Lower leg skin (tissue), 4 donors: ENCODE measurements around the gene NDC80. TPM values are rescaled to one million over a fixed set of nuclear protein-coding genes. Genes with fewer than 3 reads are reported as not detected.

ENCODE experiments used
- DNase-seq, 2 donors: peaks; one replicate each; pipeline ENCODE4 v3.0.0-alpha.2; 2019; ENCODE audit warnings: low spot score in 2 of 2
- H3K4me3 ChIP-seq: fragments of 200-600 bp; sonication (generic); 2 replicates; pipeline ENCODE4 v1.5.1; 2017; ENCODE audit warnings: mild to moderate bottlenecking, low read depth; ENCODE audit not compliant: poor library complexity, severe bottlenecking
- POLR2A ChIP-seq, 2 donors: fragments of 450-650 bp; IDR thresholded peaks; one replicate each; pipeline ENCODE4 v1.6.1; 2016 to 2017; ENCODE audit warnings: antibody characterized with exemption in 2 of 2, mild to moderate bottlenecking in 1 of 2, moderate library complexity in 1 of 2
- WGBS, 2 donors: methylation state at CpG; one replicate each; pipeline ENCODE4 v1.1.5; 2018; 5-methylcytosine and 5-hydroxymethylcytosine counted together
- intact Hi-C: fragments of 100-400 bp; cut with DNase I; formaldehyde crosslinking; loops from one replicate; pipeline ENCODE4 v1.15.0; 2023; ENCODE audit warnings: low total_unique reads
- total RNA-seq, 4 donors: library from RNA; depleted of rRNA; stranded (reverse); fragments of >200 nt; gene quantifications; one replicate each; pipeline ENCODE4 v1.1.0, GENCODE V29; 2016
- TF ChIP-seq, protein P1 (sequence below), 3 donors: fragments of 450-650 bp; IDR thresholded peaks; one replicate each; pipeline ENCODE4 v1.5.1; 2016; ENCODE audit warnings: antibody characterized with exemption in 3 of 3, mild to moderate bottlenecking in 3 of 3, moderate library complexity in 2 of 3

Gene NDC80
- total RNA-seq, 4 donors from 2014 or later: 0.29 to 2.4 (median 1.4) TPM

DNA sequence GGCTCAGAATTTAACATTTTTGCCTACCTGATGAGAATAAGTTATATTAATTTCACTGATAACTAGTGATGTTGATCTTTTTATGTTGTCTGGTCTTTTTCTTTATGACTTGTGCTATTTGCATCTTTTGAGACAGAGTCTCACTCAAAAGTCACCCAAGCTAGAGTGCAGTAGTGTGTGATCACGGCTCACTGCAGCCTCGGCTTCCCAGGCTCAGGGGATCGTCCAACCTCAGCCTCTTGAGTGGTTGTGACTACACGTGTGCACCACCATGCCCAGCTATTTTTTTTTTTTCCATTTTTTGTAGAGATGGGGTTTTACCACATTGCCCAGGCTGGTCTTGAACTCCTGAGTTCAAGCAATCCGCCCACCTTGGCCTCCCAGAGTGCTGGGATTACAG lies 91.6 kb downstream of the NDC80 start:
- intact Hi-C loops: no loop called here
- TF ChIP-seq, protein P1, sequence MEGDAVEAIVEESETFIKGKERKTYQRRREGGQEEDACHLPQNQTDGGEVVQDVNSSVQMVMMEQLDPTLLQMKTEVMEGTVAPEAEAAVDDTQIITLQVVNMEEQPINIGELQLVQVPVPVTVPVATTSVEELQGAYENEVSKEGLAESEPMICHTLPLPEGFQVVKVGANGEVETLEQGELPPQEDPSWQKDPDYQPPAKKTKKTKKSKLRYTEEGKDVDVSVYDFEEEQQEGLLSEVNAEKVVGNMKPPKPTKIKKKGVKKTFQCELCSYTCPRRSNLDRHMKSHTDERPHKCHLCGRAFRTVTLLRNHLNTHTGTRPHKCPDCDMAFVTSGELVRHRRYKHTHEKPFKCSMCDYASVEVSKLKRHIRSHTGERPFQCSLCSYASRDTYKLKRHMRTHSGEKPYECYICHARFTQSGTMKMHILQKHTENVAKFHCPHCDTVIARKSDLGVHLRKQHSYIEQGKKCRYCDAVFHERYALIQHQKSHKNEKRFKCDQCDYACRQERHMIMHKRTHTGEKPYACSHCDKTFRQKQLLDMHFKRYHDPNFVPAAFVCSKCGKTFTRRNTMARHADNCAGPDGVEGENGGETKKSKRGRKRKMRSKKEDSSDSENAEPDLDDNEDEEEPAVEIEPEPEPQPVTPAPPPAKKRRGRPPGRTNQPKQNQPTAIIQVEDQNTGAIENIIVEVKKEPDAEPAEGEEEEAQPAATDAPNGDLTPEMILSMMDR (IDR thresholded peaks at IDR 0.05): no peak
- no peak for TF ChIP-seq POLR2A (IDR thresholded peaks at IDR 0.05)
- H3K4me3 ChIP-seq: no peak overlapping the region
- no peak for DNase-seq
- WGBS, 2 donors: 85 to 92% methylated on average over 5 of the region's 5 CpGs

Other genes starting within 250 kb of the NDC80 start
- gene METTL4, start 52 bp upstream of the NDC80 start, total RNA-seq: 1 to 10 TPM; 2.1 to 6.0 (median 4.0) TPM
- 10 to 100 TPM; 28.2 to 55.8 (median 31.9) TPM for gene SMCHD1, start 84.2 kb downstream of the NDC80 start, total RNA-seq